ENCODE data around the gene CHRM4. TPM values are rescaled to one million over a fixed set of nuclear protein-coding genes. Genes with fewer than 3 reads are reported as not detected.

CHRM4 gene
- total and polyA plus RNA-seq, 7 experiments from 2014 or later, result 0.15 to 3.5 (median 0.48) TPM; not detected in 2

DNA sequence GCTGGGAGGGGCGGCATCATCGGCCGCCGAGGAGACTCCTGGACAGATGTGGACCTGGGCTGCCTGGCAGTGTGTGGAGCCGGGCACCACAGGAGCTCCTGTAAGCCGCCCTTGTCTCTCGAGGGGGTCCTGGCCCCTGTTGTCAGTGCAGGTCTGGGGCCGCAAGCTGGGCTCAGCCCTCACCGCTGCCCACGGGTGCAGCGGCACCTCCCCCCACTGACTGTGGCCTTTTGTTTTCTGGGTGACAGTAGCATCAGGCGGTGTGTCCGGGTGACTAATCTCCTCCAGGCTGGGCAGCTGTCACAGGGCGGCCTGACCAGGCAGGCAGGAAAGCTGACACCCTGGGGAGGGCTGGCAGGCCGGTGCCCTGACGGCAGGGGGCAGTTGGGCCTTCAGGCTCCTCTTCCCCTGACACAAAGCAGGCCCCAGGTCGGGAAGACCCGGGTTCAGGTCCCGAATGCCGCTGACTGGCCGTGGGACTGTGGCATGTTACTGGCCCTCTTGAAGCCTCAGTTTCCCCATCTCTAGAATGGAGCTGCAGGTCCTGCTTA is 28.0 kb downstream of the CHRM4 start:
- intact Hi-C loops (cut with micrococcal nuclease), result no loop called here
- H3K27me3 ChIP-seq (ENCODE audit: control insufficient read depth in 2 of 2, insufficient read depth in 2 of 2, low read length in 2 of 2), result no peaks in the 10 kb centered on the region
- peak overlapping the region in 5 of 9 donors; percentile 76 to 95 (median 84) for H3K27ac Mint-ChIP-seq
- peaks cover 4 to 47% (median 6%) of the 10 kb centered on the region in 3 experiments for H3K36me3 ChIP-seq (ENCODE audit: control insufficient read depth in 2 of 3, insufficient read depth in 3 of 3, low read length in 3 of 3)
- ATAC-seq (no peak), DNase-seq (no peak)
- H3K4me3 ChIP-seq (ENCODE audit: low read length), result no peak overlapping the region
- peaks cover 31 to 75% (median 63%) of the 10 kb centered on the region in 7 donors for H3K4me1 Mint-ChIP-seq
- H3K4me1 ChIP-seq (ENCODE audit: control insufficient read depth in 2 of 2, insufficient read depth in 2 of 2, low read length in 2 of 2), result peaks cover 28 to 42% of the 10 kb centered on the region in 2 donors
- peaks cover 0 to 6% (median 0%) of the 10 kb centered on the region in 5 donors for H3K36me3 Mint-ChIP-seq
- POLR2A ChIA-PET, result interaction anchor here (0.6 to 12.1 kb wide), 2 partner anchors 15 to 28 kb away, joined by 3 to 226 read pairs; partner anchors contain the start of gene DGKZ
- CTCF ChIA-PET, result interaction anchor here (0.6 to 14.0 kb wide), 2 partner anchors 14 to 33 kb away, joined by 3 to 302 read pairs; partner anchors contain the start of gene DGKZ
- no peaks in the 10 kb centered on the region for H3K9me3 ChIP-seq (ENCODE audit: control insufficient read depth in 2 of 3, low read length in 3 of 3)
- H3K27ac ChIP-seq (ENCODE audit: low read depth, low read length), result peak overlapping the region; percentile 78
- peak overlapping the region in 2 of 10 donors; percentile 29 to 86 for H3K4me3 Mint-ChIP-seq
- no peaks in the 10 kb centered on the region for H3K27me3 Mint-ChIP-seq
- H3K9me3 Mint-ChIP-seq, result no peaks in the 10 kb centered on the region

DNA sequence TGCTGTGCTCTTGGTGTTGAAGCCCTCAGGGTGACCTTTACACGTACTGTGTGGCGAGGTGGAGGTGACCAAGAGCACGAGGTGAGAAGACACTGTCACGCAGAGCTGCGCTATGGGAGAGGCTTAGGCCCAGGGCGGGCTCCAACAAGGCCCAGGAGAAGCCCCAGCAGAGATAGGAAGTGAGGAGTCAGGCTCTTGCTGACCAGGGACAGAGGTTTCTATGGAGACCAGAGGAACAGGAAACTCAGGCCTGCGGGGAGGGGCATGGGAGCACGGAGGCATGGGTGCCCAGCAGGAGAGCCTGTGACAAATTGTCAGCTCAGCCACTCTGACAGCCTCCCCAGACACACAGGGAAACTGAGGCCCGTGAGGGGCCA is 28.6 kb downstream of the CHRM4 start:
- Histone ChIP-seq H3K9me3 (ENCODE audit: control insufficient read depth in 2 of 3, low read length in 3 of 3) (no peaks in the 10 kb centered on the region), H3K27ac (ENCODE audit: low read depth, low read length) (peak overlapping the region; percentile 78), H3K27me3 (ENCODE audit: control insufficient read depth in 2 of 2, insufficient read depth in 2 of 2, low read length in 2 of 2) (no peaks in the 10 kb centered on the region), H3K4me1 (ENCODE audit: control insufficient read depth in 2 of 2, insufficient read depth in 2 of 2, low read length in 2 of 2) (peaks cover 28 to 42% of the 10 kb centered on the region in 2 donors), H3K4me3 (ENCODE audit: low read length) (no peak overlapping the region), H3K36me3 (ENCODE audit: control insufficient read depth in 2 of 3, insufficient read depth in 3 of 3, low read length in 3 of 3) (peaks cover 0 to 42% (median 1%) of the 10 kb centered on the region in 3 experiments)
- Mint-ChIP-seq H3K27ac (peak overlapping the region; percentile 51 to 95 (median 84)), H3K36me3 (peaks cover 0 to 3% (median 0%) of the 10 kb centered on the region in 5 donors), H3K27me3 (no peaks in the 10 kb centered on the region), H3K9me3 (no peaks in the 10 kb centered on the region), H3K4me3 (peak overlapping the region; percentile 37 to 92 (median 60)), H3K4me1 (peaks cover 31 to 76% (median 62%) of the 10 kb centered on the region in 7 donors)
- DNase-seq (no peak), ATAC-seq (peak; percentile 58)
- intact Hi-C loops (cut with micrococcal nuclease), result no loop called here
- CTCF ChIA-PET, result interaction anchor here (14.0 kb wide), 1 partner anchor 14 kb away, joined by 302 read pairs; the partner anchor contains the start of gene DGKZ
- POLR2A ChIA-PET, result interaction anchor here (12.1 kb wide), 1 partner anchor 14 kb away, joined by 226 read pairs; the partner anchor contains the start of gene DGKZ

DNA sequence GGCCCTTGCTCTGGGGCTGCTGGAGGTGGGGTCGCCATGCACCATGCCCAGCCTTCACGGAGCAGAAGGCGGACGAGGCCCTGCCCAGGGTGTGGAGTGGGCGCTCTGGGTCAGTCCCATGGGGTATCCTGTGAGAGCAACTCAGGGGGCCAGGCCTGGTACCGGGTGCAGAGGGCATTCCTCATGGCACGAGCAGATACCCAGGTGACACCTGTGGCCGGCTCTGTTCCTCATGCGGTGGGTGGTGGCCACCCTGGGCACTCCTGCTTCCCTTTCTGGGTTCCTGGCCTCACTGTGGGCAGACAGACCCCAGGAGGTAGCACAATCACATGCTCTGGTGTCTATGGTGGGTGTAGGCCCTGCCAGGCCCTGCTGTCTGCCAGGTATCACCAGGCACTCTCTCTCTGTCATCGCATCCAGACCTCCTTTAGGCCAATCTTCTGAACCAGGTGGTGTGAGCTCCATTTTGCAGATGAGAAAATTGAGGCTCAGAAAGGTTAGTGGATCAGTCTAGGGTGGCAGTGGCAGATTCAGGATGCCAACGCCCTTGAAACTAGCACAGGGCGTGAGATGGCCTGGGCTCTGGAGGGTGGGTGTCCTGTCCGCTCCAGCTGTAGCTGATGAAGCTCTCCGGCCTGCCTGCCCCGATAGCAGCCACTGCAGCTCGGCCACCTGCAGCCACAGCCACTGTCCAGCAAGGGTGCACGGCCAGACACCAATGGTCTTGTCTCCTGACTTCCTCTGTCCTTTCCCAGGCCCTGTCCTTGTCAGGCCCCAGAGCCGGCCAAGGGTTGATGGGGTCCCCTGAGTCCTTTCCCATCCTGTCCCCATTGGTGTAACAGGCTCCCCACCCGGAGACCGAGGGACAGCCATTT is 29.2 kb downstream of the CHRM4 start:
- peak overlapping the region; percentile 71 for H3K4me3 ChIP-seq (ENCODE audit: low read length)
- H3K36me3 ChIP-seq (ENCODE audit: control insufficient read depth in 2 of 3, insufficient read depth in 3 of 3, low read length in 3 of 3), result peaks cover 0 to 41% (median 0%) of the 10 kb centered on the region in 3 experiments
- DNase-seq (no peak), ATAC-seq (no peak)
- ChIA-PET CTCF (interaction anchor here (14.0 kb wide), 1 partner anchor 13 kb away, joined by 302 read pairs; the partner anchor contains the start of gene DGKZ), POLR2A (interaction anchor here (0.9 to 12.1 kb wide), 4 partner anchors 14 to 67 kb away, joined by 3 to 226 read pairs (median 4); partner anchors contain the start of gene DGKZ)
- Mint-ChIP-seq H3K36me3 (peaks cover 0 to 3% (median 0%) of the 10 kb centered on the region in 5 donors), H3K27ac (peak overlapping the region; percentile 51 to 95 (median 85)), H3K9me3 (no peaks in the 10 kb centered on the region), H3K4me3 (peak overlapping the region; percentile 75 to 92 (median 86)), H3K4me1 (peaks cover 36 to 79% (median 64%) of the 10 kb centered on the region in 7 donors), H3K27me3 (no peaks in the 10 kb centered on the region)
- peak overlapping the region; percentile 78 for H3K27ac ChIP-seq (ENCODE audit: low read depth, low read length)
- no peaks in the 10 kb centered on the region for H3K27me3 ChIP-seq (ENCODE audit: control insufficient read depth in 2 of 2, insufficient read depth in 2 of 2, low read length in 2 of 2)
- intact Hi-C loops (cut with micrococcal nuclease), result no loop called here
- no peaks in the 10 kb centered on the region for H3K9me3 ChIP-seq (ENCODE audit: control insufficient read depth in 2 of 3, low read length in 3 of 3)
- peaks cover 28 to 47% of the 10 kb centered on the region in 2 donors for H3K4me1 ChIP-seq (ENCODE audit: control insufficient read depth in 2 of 2, insufficient read depth in 2 of 2, low read length in 2 of 2)

DNA sequence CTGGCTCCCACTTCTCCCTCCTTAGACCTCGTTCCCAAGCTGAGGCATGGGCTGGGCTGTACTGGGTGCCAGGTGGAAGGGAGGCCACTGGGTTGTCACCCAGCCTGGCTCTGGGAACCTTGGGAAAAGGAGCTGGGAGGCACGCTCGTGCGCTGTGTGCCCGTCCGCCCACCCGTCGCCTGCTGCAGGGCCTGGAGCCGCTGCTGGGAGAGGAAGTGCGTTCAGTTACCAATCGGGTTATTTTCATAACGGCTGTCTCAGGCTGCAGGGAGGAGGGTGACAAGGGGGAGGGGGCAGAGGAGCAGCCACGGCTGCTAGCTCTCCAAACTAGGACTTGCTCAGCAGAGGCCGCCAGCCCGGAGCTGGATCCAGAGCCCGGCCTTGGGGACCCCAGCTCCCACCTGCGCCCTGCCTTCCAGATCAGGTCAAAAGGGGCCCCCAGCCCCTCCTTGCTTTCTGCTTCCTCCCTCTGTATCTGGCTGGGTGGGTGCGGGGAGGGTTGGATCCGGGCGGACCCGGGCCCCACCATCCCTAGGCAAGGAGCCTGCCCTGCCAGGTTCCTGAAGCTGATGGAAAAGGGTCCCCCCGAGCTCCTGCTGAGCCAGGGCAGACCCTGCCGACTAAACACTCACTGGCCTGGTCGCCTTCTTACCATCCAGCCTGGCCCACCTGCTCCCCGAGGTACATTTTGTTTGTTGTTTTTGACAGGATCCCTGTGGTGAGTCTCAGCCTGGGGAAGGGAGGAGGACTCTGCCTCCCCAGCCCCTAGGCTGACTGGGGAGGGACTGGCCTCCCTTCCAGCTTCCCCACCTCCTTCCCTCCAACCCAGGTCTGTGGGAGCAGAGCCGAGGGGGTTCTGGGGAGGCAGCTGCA is 30.1 kb downstream of the CHRM4 start:
- ChIA-PET POLR2A (interaction anchor here (0.9 to 12.1 kb wide), 4 partner anchors 13 to 66 kb away, joined by 3 to 226 read pairs (median 4); partner anchors contain the start of gene DGKZ), CTCF (interaction anchor here (0.6 to 14.0 kb wide), 4 partner anchors 12 to 321 kb away, joined by 3 to 302 read pairs (median 4); partner anchors contain the start of gene DGKZ)
- Mint-ChIP-seq H3K27ac (peak overlapping the region; percentile 80 to 96 (median 92)), H3K4me1 (peaks cover 39 to 83% (median 67%) of the 10 kb centered on the region in 7 donors), H3K9me3 (peaks cover 0 to 2% (median 0%) of the 10 kb centered on the region in 11 donors), H3K4me3 (peak overlapping the region; percentile 78 to 92 (median 86)), H3K27me3 (no peaks in the 10 kb centered on the region), H3K36me3 (peaks cover 0 to 8% (median 0%) of the 10 kb centered on the region in 5 donors)
- intact Hi-C loops (cut with micrococcal nuclease), result loop anchor here (1.0 kb wide), 1 partner anchor 9 kb away; no protein-coding TSS in a partner anchor
- peaks cover 0 to 49% (median 0%) of the 10 kb centered on the region in 3 experiments for H3K36me3 ChIP-seq (ENCODE audit: control insufficient read depth in 2 of 3, insufficient read depth in 3 of 3, low read length in 3 of 3)
- H3K4me1 ChIP-seq (ENCODE audit: control insufficient read depth in 2 of 2, insufficient read depth in 2 of 2, low read length in 2 of 2), result peaks cover 30 to 50% of the 10 kb centered on the region in 2 donors
- peak overlapping the region; percentile 71 for H3K4me3 ChIP-seq (ENCODE audit: low read length)
- ATAC-seq (peak; percentile 89), DNase-seq (peak in 8 of 9 donors; percentile 66 to 81 (median 71))
- no peaks in the 10 kb centered on the region for H3K9me3 ChIP-seq (ENCODE audit: control insufficient read depth in 2 of 3, low read length in 3 of 3)
- peak overlapping the region; percentile 78 for H3K27ac ChIP-seq (ENCODE audit: low read depth, low read length)
- no peaks in the 10 kb centered on the region for H3K27me3 ChIP-seq (ENCODE audit: control insufficient read depth in 2 of 2, insufficient read depth in 2 of 2, low read length in 2 of 2)

DNA sequence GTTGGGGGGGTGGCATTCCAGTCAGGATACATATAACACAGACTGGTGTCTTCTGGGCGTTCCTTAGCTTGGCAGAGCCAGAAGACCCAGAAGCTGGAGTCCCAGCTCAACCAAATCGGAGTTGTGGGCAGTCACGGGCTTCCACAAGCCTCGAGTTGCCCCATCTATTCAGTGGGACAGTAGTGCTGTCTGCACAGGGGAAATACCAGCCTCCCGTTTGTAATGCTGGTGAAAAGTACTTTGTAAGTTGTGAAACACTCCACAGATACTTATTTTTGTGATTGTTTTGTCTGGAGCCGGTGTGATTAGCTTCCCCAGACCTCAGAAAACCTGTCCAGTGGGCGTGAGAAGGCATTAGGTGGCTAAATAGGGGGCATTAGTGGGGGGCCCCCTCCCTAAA is 30.7 kb downstream of the CHRM4 start:
- H3K27ac ChIP-seq (ENCODE audit: low read depth, low read length), result peak overlapping the region; percentile 78
- ATAC-seq, result peak; percentile 47
- Mint-ChIP-seq H3K27me3 (no peaks in the 10 kb centered on the region), H3K4me1 (peaks cover 39 to 87% (median 71%) of the 10 kb centered on the region in 7 donors), H3K9me3 (peaks cover 0 to 2% (median 0%) of the 10 kb centered on the region in 11 donors), H3K4me3 (peak overlapping the region; percentile 78 to 92 (median 86)), H3K36me3 (peaks cover 0 to 13% (median 0%) of the 10 kb centered on the region in 5 donors), H3K27ac (peak overlapping the region; percentile 80 to 96 (median 92))
- ChIA-PET POLR2A (interaction anchor here (1.2 to 12.1 kb wide), 3 partner anchors 12 to 66 kb away, joined by 3 to 226 read pairs (median 4); partner anchors contain the start of gene DGKZ), CTCF (interaction anchor here (0.6 to 14.0 kb wide), 5 partner anchors 12 to 322 kb away, joined by 3 to 302 read pairs (median 4); partner anchors contain the start of gene DGKZ)
- intact Hi-C loops (cut with micrococcal nuclease), result loop anchor here (1.0 kb wide), 1 partner anchor 9 kb away; no protein-coding TSS in a partner anchor
- H3K9me3 ChIP-seq (ENCODE audit: control insufficient read depth in 2 of 3, low read length in 3 of 3), result no peaks in the 10 kb centered on the region
- H3K4me3 ChIP-seq (ENCODE audit: low read length), result peak overlapping the region; percentile 71
- DNase-seq, result no peak
- peaks cover 32 to 53% of the 10 kb centered on the region in 2 donors for H3K4me1 ChIP-seq (ENCODE audit: control insufficient read depth in 2 of 2, insufficient read depth in 2 of 2, low read length in 2 of 2)
- peaks cover 0 to 49% (median 0%) of the 10 kb centered on the region in 3 experiments for H3K36me3 ChIP-seq (ENCODE audit: control insufficient read depth in 2 of 3, insufficient read depth in 3 of 3, low read length in 3 of 3)
- H3K27me3 ChIP-seq (ENCODE audit: control insufficient read depth in 2 of 2, insufficient read depth in 2 of 2, low read length in 2 of 2), result no peaks in the 10 kb centered on the region
